ENCODE measurements around the gene PCARE.
A peak's percentile ranks its signal among the peaks of the same experiment; 100 is the strongest.
"Not testable (repeated sequence)": the region's sequence is repeated elsewhere in the genome, so short reads cannot be mapped to it uniquely, and the experiment has no call there.

Gene PCARE

GRCh38 chr2:29074411-29074810, at the start of gene PCARE:
Gene PCARE, minus strand, starts transcription at chr2:29074523. Its CDS starts 262 bp downstream, at chr2:29074261.
- no peak for DNase-seq (ENCODE audit: low spot score)

GRCh38 chr2:29123617-29124349, 49.5 kb upstream of the PCARE start:
- DNase-seq (ENCODE audit: low spot score): no peak

GRCh38 chr2:29120846-29121245, 46.5 kb upstream of the PCARE start:
- no peak for DNase-seq (ENCODE audit: low spot score)

GRCh38 chr2:29119211-29119610, 44.9 kb upstream of the PCARE start:
- DNase-seq (ENCODE audit: low spot score): no peak

- DNase-seq (ENCODE audit: low spot score): no peak
Observed at GRCh38 chr2:29117636-29118303, 43.4 kb upstream of the PCARE start.

- peak; percentile 66 for DNase-seq (ENCODE audit: low spot score)
Observed at GRCh38 chr2:29115797-29116781, 41.8 kb upstream of the PCARE start.

GRCh38 chr2:29114946-29115609, 40.8 kb upstream of the PCARE start, which contains the start of gene CLIP4:
Gene CLIP4, plus strand, starts transcription at chr2:29115415. Its CDS starts 5,974 bp downstream, at chr2:29121389.
- peak; percentile 49 for DNase-seq (ENCODE audit: low spot score)

- no peak for DNase-seq (ENCODE audit: low spot score)
Observed at GRCh38 chr2:29114586-29114945, 40.2 kb upstream of the PCARE start.

- DNase-seq (ENCODE audit: low spot score): peak; percentile 84
Observed at GRCh38 chr2:29113891-29114321, 39.6 kb upstream of the PCARE start.

GRCh38 chr2:29113027-29113686, 38.8 kb upstream of the PCARE start:
- DNase-seq (ENCODE audit: low spot score): no peak

GRCh38 chr2:29112379-29112778, 38.1 kb upstream of the PCARE start:
- DNase-seq (ENCODE audit: low spot score): no peak

- DNase-seq (ENCODE audit: low spot score): no peak
Observed at GRCh38 chr2:29110916-29111535, 36.7 kb upstream of the PCARE start.

GRCh38 chr2:29109246-29109645, 34.9 kb upstream of the PCARE start:
- DNase-seq (ENCODE audit: low spot score): no peak

- no peak for DNase-seq (ENCODE audit: low spot score)
Observed at GRCh38 chr2:29108225-29108624, 33.9 kb upstream of the PCARE start.

- DNase-seq (ENCODE audit: low spot score): not testable (repeated sequence)
Observed at GRCh38 chr2:29107547-29107946, 33.2 kb upstream of the PCARE start.

- DNase-seq (ENCODE audit: low spot score): no peak
Observed at GRCh38 chr2:29106980-29107388, 32.7 kb upstream of the PCARE start.

- DNase-seq (ENCODE audit: low spot score): no peak
Observed at GRCh38 chr2:29106256-29106655, 31.9 kb upstream of the PCARE start.

GRCh38 chr2:29105375-29105774, 31.1 kb upstream of the PCARE start:
- no peak for DNase-seq (ENCODE audit: low spot score)

GRCh38 chr2:29104688-29105087, 30.4 kb upstream of the PCARE start:
- DNase-seq (ENCODE audit: low spot score): no peak

- DNase-seq (ENCODE audit: low spot score): no peak
Observed at GRCh38 chr2:29100564-29100963, 26.2 kb upstream of the PCARE start.

GRCh38 chr2:29097569-29097968, 23.2 kb upstream of the PCARE start:
- no peak for DNase-seq (ENCODE audit: low spot score)

Measured in hematopoietic multipotent progenitor cell treated with erythropoietin and hydrocortisone succinate and interleukin-3 and kit ligand, for 15 days (in vitro differentiated cells).